Measurements from ENCODE around the gene ZNF419.

Gene ZNF419

DNA sequence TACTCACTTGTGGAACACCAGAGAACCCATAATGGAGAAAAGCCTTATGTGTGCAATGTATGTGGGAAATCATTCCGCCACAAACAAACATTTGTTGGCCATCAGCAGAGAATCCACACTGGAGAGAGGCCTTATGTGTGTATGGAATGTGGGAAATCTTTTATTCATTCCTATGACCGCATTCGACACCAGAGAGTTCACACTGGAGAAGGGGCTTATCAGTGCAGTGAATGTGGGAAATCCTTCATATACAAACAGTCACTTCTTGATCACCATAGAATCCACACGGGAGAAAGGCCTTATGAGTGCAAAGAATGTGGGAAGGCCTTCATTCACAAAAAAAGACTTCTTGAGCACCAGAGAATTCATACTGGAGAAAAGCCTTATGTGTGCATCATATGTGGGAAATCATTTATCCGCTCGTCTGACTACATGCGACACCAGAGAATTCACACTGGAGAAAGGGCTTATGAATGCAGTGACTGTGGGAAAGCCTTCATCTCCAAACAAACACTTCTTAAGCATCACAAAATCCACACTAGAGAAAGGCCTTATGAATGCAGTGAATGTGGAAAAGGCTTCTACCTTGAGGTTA lies 50.5 kb downstream of the ZNF419 start:
- DNase-seq (ENCODE audit: low spot score): no peak

All from CD4-positive, alpha-beta T cell treated with Interleukin-2 at 100 ng/mL for 4 hours (primary cell).